Nephron (organoid): ENCODE measurements around the gene METAP1D.

Source experiments
- H3K27ac Mint-ChIP-seq, 3 experiments: 2 replicates each; pipeline ENCODE4 v1.8.0; 2020; ENCODE audit warnings: mixed read lengths in 3 of 3, mild to moderate bottlenecking in 2 of 3, moderate library complexity in 1 of 3
- H3K27me3 Mint-ChIP-seq: 2 replicates; pipeline ENCODE4 v1.8.0; 2021; ENCODE audit warnings: low read depth, mild to moderate bottlenecking, moderate library complexity, mixed read lengths
- H3K36me3 Mint-ChIP-seq: 2 replicates; pipeline ENCODE4 v1.8.0; 2020; ENCODE audit warnings: low read depth, mixed read lengths
- H3K4me1 Mint-ChIP-seq: 2 replicates; pipeline ENCODE4 v1.8.0; 2020; ENCODE audit warnings: mixed read lengths
- H3K4me3 Mint-ChIP-seq, 3 experiments: 2 replicates each; pipeline ENCODE4 v1.8.0; 2020; ENCODE audit warnings: mild to moderate bottlenecking in 3 of 3, mixed read lengths in 3 of 3, moderate library complexity in 2 of 3
- H3K9me3 Mint-ChIP-seq: 2 replicates; pipeline ENCODE4 v1.8.0; 2020; ENCODE audit warnings: mixed read lengths
- TF ChIP-seq, protein P1 (sequence below), 3 experiments: fragments of 200-600 bp; sonication (generic); IDR thresholded peaks; one replicate each; pipeline ENCODE4 v1.5.0; 2021; ENCODE audit warnings: antibody characterized with exemption in 3 of 3; ENCODE audit not compliant: unreplicated experiment in 3 of 3

METAP1D gene

DNA sequence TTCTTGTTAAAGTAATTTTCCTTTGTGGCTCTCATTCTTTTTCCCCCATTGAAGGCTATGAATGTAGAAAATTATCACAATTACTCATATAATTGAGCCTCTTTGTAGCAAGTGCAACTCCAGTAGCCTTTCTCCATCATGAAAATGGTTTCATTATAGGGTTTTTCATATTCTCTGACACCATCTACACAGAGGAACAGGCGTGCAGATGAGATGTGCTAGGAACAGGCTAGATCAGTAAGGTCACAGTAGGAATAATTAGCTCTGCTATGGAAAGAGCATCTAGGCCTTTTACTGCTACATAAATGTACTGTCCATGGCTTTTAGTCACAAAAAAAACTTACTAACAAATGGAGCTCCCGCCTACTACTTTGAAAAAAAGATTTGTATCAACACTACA is 73.0 kb downstream of the METAP1D start:
- Mint-ChIP-seq H3K4me3 (no peak overlapping the region), H3K27me3 (peaks cover 37% of the 10 kb centered on the region), H3K9me3 (no peaks in the 10 kb centered on the region), H3K4me1 (no peaks in the 10 kb centered on the region), H3K36me3 (no peaks in the 10 kb centered on the region), H3K27ac (no peak overlapping the region)
- TF ChIP-seq, protein P1, sequence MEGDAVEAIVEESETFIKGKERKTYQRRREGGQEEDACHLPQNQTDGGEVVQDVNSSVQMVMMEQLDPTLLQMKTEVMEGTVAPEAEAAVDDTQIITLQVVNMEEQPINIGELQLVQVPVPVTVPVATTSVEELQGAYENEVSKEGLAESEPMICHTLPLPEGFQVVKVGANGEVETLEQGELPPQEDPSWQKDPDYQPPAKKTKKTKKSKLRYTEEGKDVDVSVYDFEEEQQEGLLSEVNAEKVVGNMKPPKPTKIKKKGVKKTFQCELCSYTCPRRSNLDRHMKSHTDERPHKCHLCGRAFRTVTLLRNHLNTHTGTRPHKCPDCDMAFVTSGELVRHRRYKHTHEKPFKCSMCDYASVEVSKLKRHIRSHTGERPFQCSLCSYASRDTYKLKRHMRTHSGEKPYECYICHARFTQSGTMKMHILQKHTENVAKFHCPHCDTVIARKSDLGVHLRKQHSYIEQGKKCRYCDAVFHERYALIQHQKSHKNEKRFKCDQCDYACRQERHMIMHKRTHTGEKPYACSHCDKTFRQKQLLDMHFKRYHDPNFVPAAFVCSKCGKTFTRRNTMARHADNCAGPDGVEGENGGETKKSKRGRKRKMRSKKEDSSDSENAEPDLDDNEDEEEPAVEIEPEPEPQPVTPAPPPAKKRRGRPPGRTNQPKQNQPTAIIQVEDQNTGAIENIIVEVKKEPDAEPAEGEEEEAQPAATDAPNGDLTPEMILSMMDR (IDR thresholded peaks at IDR 0.05; ENCODE audit: unreplicated experiment in 3 of 3), result no peak

DNA sequence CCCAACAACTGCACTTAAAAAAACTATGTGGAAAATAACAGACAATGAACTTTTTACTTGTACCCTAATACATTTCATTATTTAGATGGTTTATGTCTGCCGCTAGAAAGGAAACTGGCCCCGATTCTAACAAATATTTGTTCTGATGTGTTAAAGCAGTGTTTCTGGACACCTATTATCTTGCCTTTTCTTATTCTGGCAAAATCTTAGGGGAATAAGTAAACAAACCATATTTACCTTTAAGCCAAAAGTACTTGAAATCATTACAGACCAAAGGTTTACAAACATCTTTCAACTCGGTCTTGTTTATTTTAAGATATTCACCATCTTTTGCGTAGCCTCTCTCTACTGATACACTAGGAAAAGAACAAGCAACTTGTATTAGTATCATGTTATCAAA is 73.8 kb downstream of the METAP1D start:
- H3K36me3 Mint-ChIP-seq, result no peaks in the 10 kb centered on the region
- TF ChIP-seq, protein P1 (IDR thresholded peaks at IDR 0.05; ENCODE audit: unreplicated experiment in 3 of 3), result no peak
- peaks cover 45% of the 10 kb centered on the region for H3K27me3 Mint-ChIP-seq
- no peak overlapping the region for H3K27ac Mint-ChIP-seq
- H3K4me1 Mint-ChIP-seq, result no peaks in the 10 kb centered on the region
- H3K4me3 Mint-ChIP-seq, result no peak overlapping the region
- H3K9me3 Mint-ChIP-seq, result no peaks in the 10 kb centered on the region

DNA sequence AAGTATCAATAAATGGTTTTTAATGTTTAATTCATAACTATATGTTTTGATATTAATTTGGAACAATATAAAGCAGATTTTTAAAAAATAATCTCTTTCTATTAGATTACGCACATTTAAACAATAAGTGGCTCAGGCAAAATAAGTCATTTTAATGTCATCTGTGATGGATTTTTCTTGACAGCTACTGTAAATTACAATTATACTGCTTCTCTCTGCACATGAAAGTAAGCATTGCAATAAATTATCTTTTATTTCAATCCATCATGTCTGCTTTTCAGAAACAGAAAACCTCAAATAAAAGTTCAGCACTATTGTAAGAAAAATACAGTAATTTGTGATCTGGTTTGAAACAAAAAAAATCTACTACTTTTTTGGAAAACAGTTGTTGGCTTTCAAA is 74.5 kb downstream of the METAP1D start:
- Mint-ChIP-seq H3K4me1 (no peaks in the 10 kb centered on the region), H3K27me3 (peaks cover 52% of the 10 kb centered on the region), H3K4me3 (no peak overlapping the region), H3K36me3 (no peaks in the 10 kb centered on the region), H3K9me3 (peaks cover 2% of the 10 kb centered on the region), H3K27ac (no peak overlapping the region)
- TF ChIP-seq, protein P1 (IDR thresholded peaks at IDR 0.05; ENCODE audit: unreplicated experiment in 3 of 3), result no peak

DNA sequence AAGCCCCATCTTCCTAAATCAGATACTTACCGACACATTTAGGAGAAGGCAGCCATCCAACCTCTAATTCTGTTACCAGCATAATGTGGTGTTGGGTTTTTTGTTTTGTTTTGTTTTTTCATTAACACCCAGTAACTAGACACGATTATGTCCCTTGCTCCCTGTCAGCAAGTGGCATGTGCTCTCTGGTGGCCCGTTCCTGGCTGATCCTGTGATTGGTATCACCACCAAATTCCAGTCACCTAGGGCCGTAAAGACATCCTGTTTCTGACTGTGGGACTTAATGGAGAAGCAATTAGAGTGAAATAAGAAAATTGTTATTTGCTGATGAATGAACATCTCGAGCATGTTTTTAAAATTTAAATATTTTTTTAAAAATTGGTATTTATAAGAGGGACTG is 79.7 kb downstream of the METAP1D start:
- Mint-ChIP-seq H3K9me3 (peaks cover 7% of the 10 kb centered on the region), H3K4me3 (no peak overlapping the region), H3K4me1 (peaks cover 21% of the 10 kb centered on the region), H3K27me3 (peaks cover 96% of the 10 kb centered on the region), H3K36me3 (no peaks in the 10 kb centered on the region), H3K27ac (no peak overlapping the region)
- TF ChIP-seq, protein P1 (IDR thresholded peaks at IDR 0.05; ENCODE audit: unreplicated experiment in 3 of 3), result no peak

DNA sequence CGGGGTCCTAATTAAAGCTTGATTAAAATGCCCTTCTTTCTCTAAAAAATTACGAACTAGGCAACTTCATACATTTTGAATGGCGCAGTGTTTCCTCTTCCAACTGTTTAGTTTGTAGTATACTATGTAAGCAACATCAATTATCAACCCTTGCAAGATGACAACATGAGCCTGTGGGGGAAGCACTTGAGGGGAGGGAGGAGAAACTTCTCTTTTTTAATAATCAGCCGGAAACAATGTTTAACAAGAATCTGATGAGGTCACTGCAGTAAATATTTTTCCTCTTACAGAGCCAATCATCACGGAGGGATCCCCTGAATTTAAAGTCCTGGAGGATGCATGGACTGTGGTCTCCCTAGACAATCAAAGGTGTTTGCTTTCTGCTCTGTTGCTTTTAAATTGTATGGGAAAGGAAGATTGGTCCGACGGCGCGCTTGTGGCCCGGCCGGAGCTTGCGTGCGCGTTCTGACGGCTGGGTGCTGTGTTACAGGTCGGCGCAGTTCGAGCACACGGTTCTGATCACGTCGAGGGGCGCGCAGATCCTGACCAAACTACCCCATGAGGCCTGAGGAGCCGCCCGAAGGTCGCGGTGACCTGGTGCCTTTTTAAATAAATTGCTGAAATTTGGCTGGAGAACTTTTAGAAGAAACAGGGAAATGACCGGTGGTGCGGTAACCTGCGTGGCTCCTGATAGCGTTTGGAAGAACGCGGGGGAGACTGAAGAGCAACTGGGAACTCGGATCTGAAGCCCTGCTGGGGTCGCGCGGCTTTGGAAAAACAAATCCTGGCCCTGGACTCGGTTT is 80.3 kb downstream of the METAP1D start:
- Mint-ChIP-seq H3K27me3 (peaks cover 100% of the 10 kb centered on the region), H3K27ac (no peak overlapping the region), H3K4me1 (peaks cover 21% of the 10 kb centered on the region), H3K9me3 (peaks cover 7% of the 10 kb centered on the region), H3K4me3 (peak overlapping the region in 2 of 3 experiments; percentile 5 to 19), H3K36me3 (no peaks in the 10 kb centered on the region)
- TF ChIP-seq, protein P1 (IDR thresholded peaks at IDR 0.05; ENCODE audit: unreplicated experiment in 3 of 3), result no peak
